Measurements from ENCODE around the gene FCGR2B. TPM values are rescaled to one million over a fixed set of nuclear protein-coding genes. Genes with fewer than 3 reads are reported as not detected.
"Not testable (repeated sequence)": the region's sequence is repeated elsewhere in the genome, so short reads cannot be mapped to it uniquely, and the experiment has no call there.

Gene FCGR2B
- total RNA-seq, 1 donor: 30.7 TPM

- not testable (repeated sequence) for H3K27me3 ChIP-seq (ENCODE audit: insufficient read depth, low read length); H3K4me3 ChIP-seq (ENCODE audit: low read length); H3K9me3 ChIP-seq (ENCODE audit: low read depth, low read length)
- peaks cover 31% of the 10 kb centered on the region for H3K4me1 ChIP-seq (ENCODE audit: insufficient read depth, low read length)
These were observed 24.5 kb upstream of the FCGR2B start for GRCh38 chr1:161638251-161638993.

- H3K4me3 ChIP-seq (ENCODE audit: low read length); H3K27me3 ChIP-seq (ENCODE audit: insufficient read depth, low read length); H3K9me3 ChIP-seq (ENCODE audit: low read depth, low read length): not testable (repeated sequence)
- peaks cover 34% of the 10 kb centered on the region for H3K4me1 ChIP-seq (ENCODE audit: insufficient read depth, low read length)
These were observed 23.7 kb upstream of the FCGR2B start for GRCh38 chr1:161639203-161639602.

- not testable (repeated sequence) for H3K4me3 ChIP-seq (ENCODE audit: low read length); H3K9me3 ChIP-seq (ENCODE audit: low read depth, low read length); H3K27me3 ChIP-seq (ENCODE audit: insufficient read depth, low read length)
- peaks cover 25% of the 10 kb centered on the region for H3K4me1 ChIP-seq (ENCODE audit: insufficient read depth, low read length)
These were observed 20.2 kb upstream of the FCGR2B start for GRCh38 chr1:161642697-161643096.

GRCh38 chr1:161643481-161644208 is 19.3 kb upstream of the FCGR2B start:
- not testable (repeated sequence) for H3K9me3 ChIP-seq (ENCODE audit: low read depth, low read length); H3K4me3 ChIP-seq (ENCODE audit: low read length); H3K27me3 ChIP-seq (ENCODE audit: insufficient read depth, low read length)
- H3K4me1 ChIP-seq (ENCODE audit: insufficient read depth, low read length): peaks cover 26% of the 10 kb centered on the region

GRCh38 chr1:161644855-161645254 is 18.1 kb upstream of the FCGR2B start:
- peaks cover 26% of the 10 kb centered on the region for H3K4me1 ChIP-seq (ENCODE audit: insufficient read depth, low read length)
- H3K4me3 ChIP-seq (ENCODE audit: low read length); H3K27me3 ChIP-seq (ENCODE audit: insufficient read depth, low read length); H3K9me3 ChIP-seq (ENCODE audit: low read depth, low read length): not testable (repeated sequence)

- H3K4me1 ChIP-seq (ENCODE audit: insufficient read depth, low read length): peaks cover 20% of the 10 kb centered on the region
- H3K9me3 ChIP-seq (ENCODE audit: low read depth, low read length); H3K4me3 ChIP-seq (ENCODE audit: low read length); H3K27me3 ChIP-seq (ENCODE audit: insufficient read depth, low read length): not testable (repeated sequence)
These were observed 15.2 kb upstream of the FCGR2B start for GRCh38 chr1:161647507-161648360.

- not testable (repeated sequence) for H3K27me3 ChIP-seq (ENCODE audit: insufficient read depth, low read length); H3K9me3 ChIP-seq (ENCODE audit: low read depth, low read length); H3K4me1 ChIP-seq (ENCODE audit: insufficient read depth, low read length); H3K4me3 ChIP-seq (ENCODE audit: low read length)
These were observed 9.4 kb upstream of the FCGR2B start for GRCh38 chr1:161653541-161653940.

GRCh38 chr1:161653971-161654370 is 9.0 kb upstream of the FCGR2B start:
- H3K27me3 ChIP-seq (ENCODE audit: insufficient read depth, low read length); H3K4me3 ChIP-seq (ENCODE audit: low read length); H3K4me1 ChIP-seq (ENCODE audit: insufficient read depth, low read length); H3K9me3 ChIP-seq (ENCODE audit: low read depth, low read length): not testable (repeated sequence)

- not testable (repeated sequence) for H3K4me3 ChIP-seq (ENCODE audit: low read length); H3K4me1 ChIP-seq (ENCODE audit: insufficient read depth, low read length); H3K9me3 ChIP-seq (ENCODE audit: low read depth, low read length); H3K27me3 ChIP-seq (ENCODE audit: insufficient read depth, low read length)
These were observed 4.4 kb upstream of the FCGR2B start for GRCh38 chr1:161658524-161658923.

- H3K4me3 ChIP-seq (ENCODE audit: low read length); H3K4me1 ChIP-seq (ENCODE audit: insufficient read depth, low read length); H3K27me3 ChIP-seq (ENCODE audit: insufficient read depth, low read length); H3K9me3 ChIP-seq (ENCODE audit: low read depth, low read length): not testable (repeated sequence)
These were observed 1.2 kb upstream of the FCGR2B start for GRCh38 chr1:161661660-161662311.

GRCh38 chr1:161663569-161663968 is 626 bp downstream of the FCGR2B start:
- not testable (repeated sequence) for H3K4me1 ChIP-seq (ENCODE audit: insufficient read depth, low read length); H3K4me3 ChIP-seq (ENCODE audit: low read length); H3K27me3 ChIP-seq (ENCODE audit: insufficient read depth, low read length); H3K9me3 ChIP-seq (ENCODE audit: low read depth, low read length)

- H3K4me1 ChIP-seq (ENCODE audit: insufficient read depth, low read length); H3K9me3 ChIP-seq (ENCODE audit: low read depth, low read length); H3K4me3 ChIP-seq (ENCODE audit: low read length); H3K27me3 ChIP-seq (ENCODE audit: insufficient read depth, low read length): not testable (repeated sequence)
These were observed 1.7 kb downstream of the FCGR2B start for GRCh38 chr1:161664689-161665088.

- H3K4me1 ChIP-seq (ENCODE audit: insufficient read depth, low read length); H3K27me3 ChIP-seq (ENCODE audit: insufficient read depth, low read length): not testable (repeated sequence)
These were observed 8.4 kb downstream of the FCGR2B start for GRCh38 chr1:161671045-161672020.

GRCh38 chr1:161673437-161673836 is 10.5 kb downstream of the FCGR2B start:
- not testable (repeated sequence) for H3K9me3 ChIP-seq (ENCODE audit: low read depth, low read length); H3K4me1 ChIP-seq (ENCODE audit: insufficient read depth, low read length); H3K4me3 ChIP-seq (ENCODE audit: low read length); H3K27me3 ChIP-seq (ENCODE audit: insufficient read depth, low read length)

More at GRCh38 chr1:161671045-161672020, 8.4 kb downstream of the FCGR2B start:
- H3K4me3 ChIP-seq (ENCODE audit: low read length); H3K9me3 ChIP-seq (ENCODE audit: low read depth, low read length): not testable (repeated sequence)

Measured in mononuclear cell (primary cell).